Small intestine (tissue), 7 donors: ENCODE results near the gene CARS2. TPM values are rescaled to one million over a fixed set of nuclear protein-coding genes. Genes with fewer than 3 reads are reported as not detected.
"Not testable (repeated sequence)": the region's sequence is repeated elsewhere in the genome, so short reads cannot be mapped to it uniquely, and the experiment has no call there.

Experiments
- DNase-seq, 2 donors: peaks; one replicate each; pipeline versions ENCODE4 v3.0.0 to v3.0.0-alpha.2; 2013
- FAIRE-seq: peaks from 2 replicates; lab custom pipeline; 2012; peaks lifted over from hg19 to GRCh38; lab: Jason Lieb, UNC
- H3K27ac ChIP-seq, 3 donors: one replicate each; pipeline ENCODE4 v1.5.1; 2013; ENCODE audit warnings: low read length in 2 of 3, mild to moderate bottlenecking in 2 of 3, control low read depth in 1 of 3, inconsistent platforms in 1 of 3, low read depth in 1 of 3, moderate library complexity in 1 of 3
- H3K27me3 ChIP-seq, 3 donors: one replicate each; pipeline ENCODE4 v1.6.1; 2013; ENCODE audit warnings: low read length in 3 of 3, inconsistent platforms in 1 of 3; ENCODE audit not compliant: control insufficient read depth in 3 of 3, insufficient read depth in 3 of 3
- H3K36me3 ChIP-seq, 3 donors: one replicate each; pipeline ENCODE4 v1.6.1; 2013; ENCODE audit warnings: low read length in 3 of 3, inconsistent platforms in 1 of 3, low read depth in 1 of 3, mild to moderate bottlenecking in 1 of 3, moderate library complexity in 1 of 3; ENCODE audit not compliant: control insufficient read depth in 3 of 3, insufficient read depth in 2 of 3
- H3K4me1 ChIP-seq, 3 donors: one replicate each; pipeline ENCODE4 v1.6.1; 2013; ENCODE audit warnings: low read length in 2 of 3, inconsistent platforms in 1 of 3, low read depth in 1 of 3, mild to moderate bottlenecking in 1 of 3, moderate library complexity in 1 of 3; ENCODE audit not compliant: control insufficient read depth in 3 of 3, insufficient read depth in 2 of 3
- H3K4me3 ChIP-seq, 3 donors: one replicate each; pipeline ENCODE4 v1.5.1; 2013; ENCODE audit warnings: low read length in 3 of 3, control low read depth in 1 of 3, inconsistent platforms in 1 of 3, low read depth in 1 of 3, mild to moderate bottlenecking in 1 of 3, moderate library complexity in 1 of 3
- H3K9me3 ChIP-seq, 2 donors: one replicate each; pipeline ENCODE4 v1.6.1; 2013; ENCODE audit warnings: low read depth in 1 of 2, low read length in 1 of 2; ENCODE audit not compliant: control insufficient read depth in 2 of 2, insufficient read depth in 1 of 2
- WGBS, 3 donors: extraction: QIAGEN DNeasy Blood & Tissue Kit; methylation state at CpG; one replicate each; pipeline ENCODE4 v1.1.7; 2013; 5-methylcytosine and 5-hydroxymethylcytosine counted together
- polyA plus RNA-seq, 4 donors: library from polyadenylated mRNA; stranded (reverse) in 3 of 4; unstranded in 1 of 4; fragments of 200-250 nt in 3 of 4; fragments of 120-200 nt in 1 of 4; gene quantifications; one replicate each; pipeline versions ENCODE4 v1.2.1 to v1.2.3, GENCODE V29; 2013
- donor health status: healthy with polysubstance abuse.
- donor health status: control.
- donor health status: control.
- donor health status: Bipolar disorder and iron deficiency.
- donor health status: healthy.

CARS2 gene
- polyA plus RNA-seq, 4 donors = 69.7 to 107 (median 84.9) TPM

DNA sequence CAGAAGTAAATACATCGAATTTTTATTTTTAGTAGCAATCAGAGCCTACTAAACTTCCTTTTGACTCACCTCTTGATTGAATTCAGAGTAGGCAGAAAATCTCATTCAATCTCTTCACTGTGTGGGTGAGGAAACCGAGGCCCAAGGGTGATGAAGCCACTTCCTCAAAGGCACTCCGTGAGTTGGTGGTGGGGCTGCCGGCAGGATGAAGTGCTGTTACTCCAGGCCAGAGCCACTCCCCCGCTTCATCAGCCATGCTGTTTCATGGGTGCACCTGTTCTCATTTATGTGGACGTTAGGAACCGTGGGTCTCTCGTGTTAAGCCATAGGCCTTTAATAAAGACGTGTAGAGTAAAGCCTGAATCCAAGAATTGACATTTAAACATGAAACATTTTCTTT is 20.8 kb upstream of the CARS2 start:
- FAIRE-seq = no peak

DNA sequence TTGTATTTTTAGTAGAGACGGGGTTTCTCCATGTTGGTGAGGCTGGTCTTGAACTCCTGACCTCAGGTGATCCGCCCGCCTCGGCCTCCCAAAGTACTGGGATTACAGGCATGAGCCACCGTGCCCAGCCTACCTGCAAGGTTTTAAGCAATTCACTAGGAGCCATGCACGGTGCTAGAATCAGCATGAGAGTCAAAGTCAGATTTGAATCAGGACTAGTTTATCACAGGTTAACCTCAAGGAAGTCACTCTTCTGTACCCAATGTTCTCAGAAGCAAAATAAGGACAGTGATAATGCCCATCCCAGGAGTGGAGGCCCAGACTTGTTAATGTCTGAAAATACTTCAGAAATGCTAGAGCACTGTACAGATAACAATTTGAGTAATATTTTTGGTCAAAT is 20.2 kb upstream of the CARS2 start:
- H3K4me3 ChIP-seq, H3K9me3 ChIP-seq, FAIRE-seq, H3K36me3 ChIP-seq, H3K4me1 ChIP-seq, H3K27ac ChIP-seq, DNase-seq, H3K27me3 ChIP-seq: not testable (repeated sequence)
- WGBS, 3 donors = 87 to 95% (median 92%) methylated on average over 6 of the region's 6 CpGs

More for the DNA sequence above, 20.8 kb upstream of the CARS2 start:
- H3K9me3 ChIP-seq = no peaks in the 10 kb centered on the region
- no peaks in the 10 kb centered on the region for H3K36me3 ChIP-seq
- no peak overlapping the region for H3K27ac ChIP-seq
- no peak overlapping the region for H3K4me3 ChIP-seq
- peak in 1 of 2 donors; percentile 42 for DNase-seq
- H3K27me3 ChIP-seq = no peaks in the 10 kb centered on the region
- 56 to 75% (median 66%) methylated on average over 9 of the region's 9 CpGs for WGBS, 3 donors
- H3K4me1 ChIP-seq = peaks cover 0 to 5% (median 0%) of the 10 kb centered on the region in 3 donors

DNA sequence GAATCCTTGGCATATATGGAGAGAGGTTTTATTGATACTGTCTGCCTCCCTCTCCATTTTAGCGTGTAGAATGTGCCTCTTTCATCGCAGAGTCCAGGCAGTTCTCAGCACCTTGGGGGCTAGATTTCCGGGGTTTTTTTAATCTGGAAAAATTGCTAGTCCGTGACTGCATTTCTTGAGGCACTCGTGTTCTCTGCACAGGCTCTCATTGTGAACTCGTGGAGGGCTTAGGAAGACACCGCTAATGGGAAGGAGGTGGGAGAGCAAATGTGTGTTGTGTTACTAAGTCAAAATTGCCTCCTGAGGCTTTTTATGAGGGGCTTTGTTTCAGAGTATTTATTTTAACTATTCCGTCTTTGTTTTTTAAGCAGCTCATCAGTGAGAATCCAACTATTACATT is 17.7 kb upstream of the CARS2 start:
- 45 to 69% (median 59%) methylated on average over 8 of the region's 8 CpGs for WGBS, 3 donors
- H3K4me1 ChIP-seq = peaks cover 0 to 5% (median 0%) of the 10 kb centered on the region in 3 donors
- FAIRE-seq (no peak), DNase-seq (no peak)
- no peak overlapping the region for H3K27ac ChIP-seq
- no peaks in the 10 kb centered on the region for H3K27me3 ChIP-seq
- H3K4me3 ChIP-seq = no peak overlapping the region
- H3K36me3 ChIP-seq = peaks cover 4 to 11% (median 6%) of the 10 kb centered on the region in 3 donors
- no peaks in the 10 kb centered on the region for H3K9me3 ChIP-seq

DNA sequence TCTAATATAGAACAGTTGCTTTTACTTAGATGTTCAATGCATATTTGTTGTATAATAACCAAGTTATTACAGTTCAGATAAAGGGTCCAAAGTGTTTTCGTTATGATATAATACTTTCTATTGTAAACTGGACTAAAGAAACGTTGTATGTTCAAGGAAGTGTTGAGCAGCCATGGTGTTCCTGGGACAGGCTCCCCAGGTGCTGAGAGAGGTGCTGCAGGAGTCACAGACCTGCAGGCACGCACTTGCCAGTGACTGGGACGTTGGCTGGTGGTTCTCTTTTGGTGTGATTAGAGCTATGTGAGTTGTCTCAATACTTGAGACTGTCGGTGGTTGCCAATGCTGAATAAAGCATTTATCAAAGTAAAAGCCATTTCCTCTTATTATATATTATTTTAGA is 17.1 kb upstream of the CARS2 start:
- Histone ChIP-seq H3K27ac (peak overlapping the region in 1 of 3 donors; percentile 64), H3K9me3 (no peaks in the 10 kb centered on the region), H3K4me3 (no peak overlapping the region), H3K4me1 (peaks cover 0 to 5% (median 0%) of the 10 kb centered on the region in 3 donors), H3K36me3 (peaks cover 4 to 11% (median 6%) of the 10 kb centered on the region in 3 donors), H3K27me3 (no peaks in the 10 kb centered on the region)
- FAIRE-seq = no peak
- DNase-seq = peak; percentile 20 to 73
- WGBS, 3 donors = 8 to 50% (median 31%) methylated on average over 5 of the region's 5 CpGs

DNA sequence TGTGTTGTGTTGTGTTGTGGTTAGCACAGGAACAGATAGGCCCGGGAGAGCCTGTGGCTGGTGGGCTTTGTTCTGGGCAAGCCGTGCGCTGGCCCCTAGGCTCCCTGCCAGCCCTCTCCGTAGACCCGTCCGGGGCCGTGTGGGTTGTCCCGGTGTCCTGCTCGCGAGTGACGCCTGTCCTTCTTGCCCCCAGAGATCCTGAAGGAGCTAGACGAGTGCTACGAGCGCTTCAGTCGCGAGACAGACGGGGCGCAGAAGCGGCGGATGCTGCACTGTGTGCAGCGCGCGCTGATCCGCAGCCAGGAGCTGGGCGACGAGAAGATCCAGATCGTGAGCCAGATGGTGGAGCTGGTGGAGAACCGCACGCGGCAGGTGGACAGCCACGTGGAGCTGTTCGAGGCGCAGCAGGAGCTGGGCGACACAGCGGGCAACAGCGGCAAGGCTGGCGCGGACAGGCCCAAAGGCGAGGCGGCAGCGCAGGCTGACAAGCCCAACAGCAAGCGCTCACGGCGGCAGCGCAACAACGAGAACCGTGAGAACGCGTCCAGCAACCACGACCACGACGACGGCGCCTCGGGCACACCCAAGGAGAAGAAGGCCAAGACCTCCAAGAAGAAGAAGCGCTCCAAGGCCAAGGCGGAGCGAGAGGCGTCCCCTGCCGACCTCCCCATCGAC is 13.3 kb upstream of the CARS2 start:
- H3K9me3 ChIP-seq = no peaks in the 10 kb centered on the region
- H3K27ac ChIP-seq = no peak overlapping the region
- H3K27me3 ChIP-seq = no peaks in the 10 kb centered on the region
- DNase-seq (no peak), FAIRE-seq (no peak)
- H3K4me3 ChIP-seq = no peak overlapping the region
- peaks cover 4 to 11% (median 6%) of the 10 kb centered on the region in 3 donors for H3K36me3 ChIP-seq
- WGBS, 3 donors = 98% methylated on average over 56 to 61 of the region's 61 CpGs
- H3K4me1 ChIP-seq = no peaks in the 10 kb centered on the region

DNA sequence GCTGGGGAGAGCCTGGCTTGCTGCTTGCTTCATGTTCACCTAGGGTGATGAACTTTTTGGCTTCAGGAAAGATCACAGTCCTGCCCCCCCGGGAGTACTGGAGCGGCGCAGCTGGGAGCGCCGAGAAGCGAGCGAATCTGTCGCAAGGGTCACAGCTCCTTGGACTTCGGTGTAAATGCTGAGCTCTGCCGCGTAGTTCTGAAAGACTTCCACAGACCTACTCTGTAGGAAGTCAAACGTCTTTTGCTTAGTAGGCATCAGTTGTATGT is 10.3 kb upstream of the CARS2 start:
- no peaks in the 10 kb centered on the region for H3K27me3 ChIP-seq
- DNase-seq (peak; percentile 73 to 79), FAIRE-seq (no peak)
- H3K27ac ChIP-seq = peak overlapping the region; percentile 92 to 98 (median 94)
- 0% methylated on average over 12 of the region's 12 CpGs for WGBS, 3 donors
- no peaks in the 10 kb centered on the region for H3K9me3 ChIP-seq
- H3K4me3 ChIP-seq = peak overlapping the region; percentile 69 to 95 (median 88)
- H3K36me3 ChIP-seq = peaks cover 4 to 11% (median 6%) of the 10 kb centered on the region in 3 donors
- peaks cover 0 to 5% (median 4%) of the 10 kb centered on the region in 3 donors for H3K4me1 ChIP-seq

DNA sequence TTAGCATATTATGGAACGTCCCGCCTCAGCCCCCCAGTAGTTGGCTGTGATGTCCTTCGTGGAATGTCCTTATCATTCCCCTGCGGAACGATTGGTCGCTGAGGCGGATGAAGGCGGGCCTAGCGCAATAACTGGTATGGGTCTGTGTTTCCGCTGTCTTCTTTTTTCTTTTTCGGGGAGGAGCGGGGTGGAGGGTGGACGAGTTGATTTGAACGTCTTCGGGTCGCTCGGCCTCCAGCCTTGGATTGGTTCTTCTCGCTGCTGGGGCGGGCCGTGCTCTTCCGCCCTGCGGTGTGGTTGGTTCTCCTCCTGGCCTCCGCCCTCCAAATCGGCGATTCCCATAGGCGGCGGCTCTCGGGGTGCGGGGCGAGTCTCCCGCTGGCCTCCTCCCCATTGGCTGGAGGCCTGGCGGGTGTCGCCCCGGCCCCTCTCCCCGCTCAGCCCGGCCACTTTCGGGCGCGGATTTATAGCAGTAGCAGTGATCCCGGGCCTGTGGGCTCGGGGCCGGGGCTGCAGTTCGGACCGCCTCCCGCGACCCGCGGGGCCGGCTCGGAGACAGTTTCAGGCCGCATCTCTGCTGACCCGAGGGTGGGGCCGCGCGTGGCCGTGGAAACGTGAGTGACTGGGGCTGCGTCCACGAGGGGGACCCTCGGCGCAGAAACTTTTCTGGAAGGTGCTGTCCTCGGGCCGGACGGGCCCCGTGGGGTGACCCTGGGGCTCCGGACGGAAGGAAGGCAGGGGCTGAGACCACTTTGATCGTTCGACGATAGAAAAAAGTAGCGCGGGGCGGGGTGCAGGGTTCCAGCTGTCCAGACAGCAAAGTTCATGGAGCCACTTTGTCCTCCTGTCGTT is 9.7 kb upstream of the CARS2 start:
- H3K4me3 ChIP-seq = peak overlapping the region; percentile 69 to 95 (median 88)
- H3K27me3 ChIP-seq = no peaks in the 10 kb centered on the region
- WGBS, 3 donors = 0 to 1% (median 0%) methylated on average over 68 to 74 of the region's 74 CpGs
- peak overlapping the region; percentile 98 to 100 (median 99) for H3K27ac ChIP-seq
- peaks cover 4 to 11% (median 6%) of the 10 kb centered on the region in 3 donors for H3K36me3 ChIP-seq
- peaks cover 0 to 6% (median 6%) of the 10 kb centered on the region in 3 donors for H3K4me1 ChIP-seq
- DNase-seq (peak; percentile 99 to 100), FAIRE-seq (peak; percentile 94)
- H3K9me3 ChIP-seq = no peaks in the 10 kb centered on the region

DNA sequence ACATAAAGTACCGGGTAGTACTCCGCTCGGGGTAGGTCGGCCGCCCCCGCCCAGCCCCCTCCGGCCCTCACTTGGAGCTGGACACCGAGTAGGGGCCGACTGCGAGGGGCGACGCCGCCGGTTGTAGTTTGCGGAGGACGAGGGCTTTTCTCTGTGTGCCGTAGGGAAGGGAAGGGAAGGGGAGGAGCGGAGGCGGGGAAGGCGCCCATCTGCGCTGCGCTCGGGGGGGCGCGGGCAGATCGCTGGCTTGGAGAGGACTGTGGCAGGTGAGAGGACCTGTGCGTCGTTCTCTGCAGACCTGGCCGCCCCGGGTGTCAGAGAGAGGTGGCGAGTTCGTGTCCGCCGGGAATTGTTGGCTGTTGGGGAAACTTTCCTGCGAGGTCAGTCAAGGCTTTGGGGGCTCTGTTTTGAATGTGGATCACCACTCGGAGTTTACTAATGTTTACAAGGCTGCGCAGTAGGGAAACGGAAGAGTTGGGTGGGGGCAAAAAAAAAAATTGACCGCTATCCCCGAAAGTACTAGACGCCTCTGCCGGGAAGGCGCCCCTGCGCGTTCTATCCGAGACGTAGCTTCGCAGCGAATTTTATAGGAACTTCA is 9.0 kb upstream of the CARS2 start:
- 0% methylated on average over 41 to 49 of the region's 49 CpGs for WGBS, 3 donors
- DNase-seq (peak in 1 of 2 donors; percentile 69), FAIRE-seq (no peak)
- peak overlapping the region; percentile 82 to 90 (median 85) for H3K4me3 ChIP-seq
- H3K9me3 ChIP-seq = no peaks in the 10 kb centered on the region
- H3K27ac ChIP-seq = peak overlapping the region; percentile 94 to 100 (median 99)
- H3K4me1 ChIP-seq = peaks cover 0 to 6% (median 6%) of the 10 kb centered on the region in 3 donors
- no peaks in the 10 kb centered on the region for H3K27me3 ChIP-seq
- peaks cover 4 to 11% (median 6%) of the 10 kb centered on the region in 3 donors for H3K36me3 ChIP-seq
